LNCaP clone FGC (cell line): Measurements from ENCODE around the gene KL.

Source experiments
- DNase-seq: peaks from one replicate; pipeline ENCODE4 v3.0.0-alpha.2; 2011; ENCODE audit warnings: low read depth
- H3K4me3 ChIP-seq: 2 replicates; pipeline ENCODE4 v1.5.1; 2011; ENCODE audit warnings: mild to moderate bottlenecking, low read depth, low read length, control low read depth
- TF ChIP-seq, protein P1 (sequence below): IDR thresholded peaks from 2 replicates; pipeline ENCODE4 v1.5.1; 2012; ENCODE audit warnings: mild to moderate bottlenecking; ENCODE audit not compliant: control insufficient read depth, insufficient read depth; ENCODE audit errors: extremely low read depth

The KL gene

DNA sequence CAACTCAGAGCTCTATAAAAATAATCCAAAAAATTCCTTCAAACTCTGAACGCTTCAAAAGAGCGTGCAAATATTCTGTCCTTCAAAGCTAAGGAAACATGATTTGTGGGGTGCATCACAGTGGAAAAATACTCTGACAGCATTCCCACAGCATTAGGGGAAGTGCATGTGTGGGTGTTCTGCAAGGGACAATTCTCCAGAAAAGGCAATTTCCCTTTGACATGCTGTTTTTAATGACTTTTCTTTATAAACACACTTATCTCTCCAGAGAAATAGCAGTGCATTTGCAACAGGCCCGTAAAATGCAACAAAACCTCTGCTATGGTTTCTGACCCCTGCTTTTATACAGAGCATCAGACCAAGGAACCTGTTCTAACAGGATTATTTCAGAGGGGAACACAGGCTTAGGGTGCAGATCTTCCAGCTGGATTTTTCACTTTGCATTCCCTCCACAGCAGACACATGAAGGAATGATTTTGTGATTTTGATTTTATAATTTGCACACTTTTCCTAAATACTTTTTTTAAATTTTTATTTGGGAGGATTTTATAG lies 42.6 kb downstream of the KL start:
- TF ChIP-seq, protein P1, sequence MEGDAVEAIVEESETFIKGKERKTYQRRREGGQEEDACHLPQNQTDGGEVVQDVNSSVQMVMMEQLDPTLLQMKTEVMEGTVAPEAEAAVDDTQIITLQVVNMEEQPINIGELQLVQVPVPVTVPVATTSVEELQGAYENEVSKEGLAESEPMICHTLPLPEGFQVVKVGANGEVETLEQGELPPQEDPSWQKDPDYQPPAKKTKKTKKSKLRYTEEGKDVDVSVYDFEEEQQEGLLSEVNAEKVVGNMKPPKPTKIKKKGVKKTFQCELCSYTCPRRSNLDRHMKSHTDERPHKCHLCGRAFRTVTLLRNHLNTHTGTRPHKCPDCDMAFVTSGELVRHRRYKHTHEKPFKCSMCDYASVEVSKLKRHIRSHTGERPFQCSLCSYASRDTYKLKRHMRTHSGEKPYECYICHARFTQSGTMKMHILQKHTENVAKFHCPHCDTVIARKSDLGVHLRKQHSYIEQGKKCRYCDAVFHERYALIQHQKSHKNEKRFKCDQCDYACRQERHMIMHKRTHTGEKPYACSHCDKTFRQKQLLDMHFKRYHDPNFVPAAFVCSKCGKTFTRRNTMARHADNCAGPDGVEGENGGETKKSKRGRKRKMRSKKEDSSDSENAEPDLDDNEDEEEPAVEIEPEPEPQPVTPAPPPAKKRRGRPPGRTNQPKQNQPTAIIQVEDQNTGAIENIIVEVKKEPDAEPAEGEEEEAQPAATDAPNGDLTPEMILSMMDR: no peak
- H3K4me3 ChIP-seq: no peak overlapping the region
- no peak for DNase-seq

DNA sequence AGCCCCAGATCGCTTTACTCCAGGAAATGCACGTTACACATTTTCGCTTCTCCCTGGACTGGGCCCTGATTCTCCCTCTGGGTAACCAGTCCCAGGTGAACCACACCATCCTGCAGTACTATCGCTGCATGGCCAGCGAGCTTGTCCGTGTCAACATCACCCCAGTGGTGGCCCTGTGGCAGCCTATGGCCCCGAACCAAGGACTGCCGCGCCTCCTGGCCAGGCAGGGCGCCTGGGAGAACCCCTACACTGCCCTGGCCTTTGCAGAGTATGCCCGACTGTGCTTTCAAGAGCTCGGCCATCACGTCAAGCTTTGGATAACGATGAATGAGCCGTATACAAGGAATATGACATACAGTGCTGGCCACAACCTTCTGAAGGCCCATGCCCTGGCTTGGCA lies 44.6 kb downstream of the KL start:
- TF ChIP-seq, protein P1: no peak
- H3K4me3 ChIP-seq: no peak overlapping the region

DNA sequence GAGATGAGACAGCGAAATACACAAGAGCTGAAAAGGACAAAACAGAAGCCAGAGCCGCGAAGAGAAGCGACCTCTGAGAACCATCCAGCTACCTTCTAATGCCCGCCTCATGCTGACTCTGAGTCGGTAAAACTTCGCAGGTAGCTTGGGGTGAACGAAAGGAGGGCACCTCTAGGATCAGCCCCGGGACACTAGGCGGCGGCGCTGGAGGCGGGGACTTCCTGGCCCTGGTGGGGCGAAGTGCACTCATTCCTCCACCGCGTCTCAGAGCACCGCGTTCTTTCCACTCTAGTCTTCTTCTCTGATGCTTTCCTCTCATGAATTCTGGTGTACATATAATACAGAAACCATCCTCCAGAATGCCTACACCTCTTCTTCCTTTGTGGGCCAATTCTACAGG lies 50.1 kb downstream of the KL start:
- H3K4me3 ChIP-seq: no peak overlapping the region
- no peak for DNase-seq
- TF ChIP-seq, protein P1: no peak

More for the DNA sequence above, 44.6 kb downstream of the KL start:
- DNase-seq: no peak

DNA sequence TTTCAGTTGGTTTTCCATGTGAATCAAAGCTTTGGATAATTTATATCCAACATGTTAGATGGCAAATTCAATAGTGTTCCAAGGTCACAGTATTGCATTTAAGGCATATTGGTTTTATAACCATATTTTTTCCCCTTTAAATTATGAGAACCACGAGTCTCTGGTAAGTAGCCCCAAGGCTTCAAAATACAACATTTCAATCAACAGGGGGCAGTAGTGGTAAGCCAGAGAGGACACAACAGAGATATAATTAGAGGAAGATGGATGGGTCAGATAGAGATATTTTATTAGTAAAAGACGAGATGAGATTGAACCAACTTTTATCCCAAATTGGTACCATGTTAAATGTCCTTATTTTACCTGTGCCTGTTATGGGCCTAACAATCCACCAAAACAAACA lies 53.1 kb downstream of the KL start:
- TF ChIP-seq, protein P1: no peak
- H3K4me3 ChIP-seq: no peak overlapping the region
- no peak for DNase-seq

DNA sequence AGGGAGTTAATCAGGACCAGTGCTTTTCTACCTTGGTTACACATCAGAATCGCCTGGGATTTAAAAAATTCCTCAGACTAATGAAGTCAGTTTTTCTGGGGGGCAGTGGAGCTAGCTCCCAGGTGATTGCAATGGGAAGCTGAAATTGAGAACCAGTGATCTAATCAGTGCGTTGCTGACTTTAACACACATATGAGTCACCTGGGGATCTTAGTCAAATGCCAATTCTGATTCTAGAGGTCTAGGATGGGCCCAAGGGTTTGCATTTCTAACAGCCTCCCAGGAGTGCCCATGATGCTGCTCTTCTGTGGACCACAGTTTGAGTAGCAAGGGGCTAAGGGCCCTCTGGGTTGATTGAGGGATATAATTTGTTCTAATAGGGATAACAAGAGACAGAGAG lies 54.5 kb downstream of the KL start:
- no peak for DNase-seq
- no peak overlapping the region for H3K4me3 ChIP-seq
- TF ChIP-seq, protein P1: no peak

DNA sequence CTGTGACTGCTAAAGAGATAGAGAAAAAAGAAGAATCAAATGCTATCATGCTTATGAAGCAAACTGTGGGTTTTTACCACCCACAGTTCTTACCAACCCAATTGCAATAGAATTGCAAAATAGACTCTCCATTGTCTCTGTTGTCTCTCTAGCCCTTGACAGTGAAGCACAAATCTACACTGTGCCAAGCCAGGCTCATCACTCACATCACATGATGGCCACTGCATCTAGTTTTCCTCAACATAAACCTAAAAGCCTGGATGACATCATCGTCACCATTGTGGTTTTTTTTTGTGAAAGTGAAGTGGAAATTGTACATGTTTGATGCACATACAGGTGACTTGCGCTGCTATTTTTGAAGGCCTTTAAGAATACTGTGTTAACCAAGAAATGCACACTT lies 56.1 kb downstream of the KL start:
- DNase-seq: no peak
- no peak overlapping the region for H3K4me3 ChIP-seq
- TF ChIP-seq, protein P1: no peak

DNA sequence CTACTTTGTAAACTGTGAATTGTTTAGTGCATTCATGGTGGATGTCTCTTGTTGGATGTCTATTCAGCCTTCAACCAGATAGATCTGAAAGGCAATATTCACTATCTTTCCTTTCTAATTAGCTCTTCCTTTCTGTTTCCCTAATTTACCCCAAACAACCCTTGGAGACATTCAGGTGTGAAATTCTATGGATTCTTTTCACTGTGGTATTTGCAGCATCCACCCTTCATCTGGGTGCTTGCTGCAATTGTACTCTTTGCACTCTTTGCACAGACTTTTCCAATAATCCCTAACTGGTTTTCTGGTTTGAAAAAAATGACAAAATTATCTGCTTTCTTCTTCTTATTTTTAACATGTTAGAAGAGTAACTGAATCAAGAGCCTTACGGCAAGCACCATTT lies 56.5 kb downstream of the KL start:
- no peak for DNase-seq
- TF ChIP-seq, protein P1: no peak
- no peak overlapping the region for H3K4me3 ChIP-seq
